NCI-H146 (cell line): Measurements from ENCODE around the gene CDK12.
"Not testable (repeated sequence)": the region's sequence is repeated elsewhere in the genome, so short reads cannot be mapped to it uniquely, and the experiment has no call there.

ENCODE experiments used
- DNase-seq: peaks from one replicate; lab custom pipeline; 2025; lab: John Stamatoyannopoulos, UW

CDK12 gene

GRCh38 chr17:39507511-39507910, 46.2 kb downstream of the CDK12 start:
- DNase-seq = no peak

DNA sequence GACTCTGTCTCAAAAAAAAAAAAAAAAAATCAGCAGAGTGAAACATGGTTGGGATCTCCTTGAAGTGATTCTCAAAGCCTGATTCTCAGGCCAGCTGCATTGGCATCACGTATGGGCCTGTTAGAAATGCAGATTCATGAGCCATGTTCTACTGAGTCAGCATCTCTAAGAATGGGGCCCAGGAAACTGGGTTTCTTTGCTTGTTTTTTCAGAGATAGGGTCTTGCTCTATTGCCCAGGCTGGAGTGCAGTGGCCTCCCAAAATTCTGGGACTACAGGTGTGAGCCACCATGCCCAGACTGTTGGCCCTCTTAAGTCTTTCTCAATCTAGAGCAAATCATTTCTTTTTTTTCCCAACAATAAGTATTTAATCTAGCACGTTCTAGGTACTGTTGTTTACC, 47.7 kb downstream of the CDK12 start:
- no peak for DNase-seq

- no peak for DNase-seq
These were observed 52.0 kb downstream of the CDK12 start for GRCh38 chr17:39513309-39513708.

DNA sequence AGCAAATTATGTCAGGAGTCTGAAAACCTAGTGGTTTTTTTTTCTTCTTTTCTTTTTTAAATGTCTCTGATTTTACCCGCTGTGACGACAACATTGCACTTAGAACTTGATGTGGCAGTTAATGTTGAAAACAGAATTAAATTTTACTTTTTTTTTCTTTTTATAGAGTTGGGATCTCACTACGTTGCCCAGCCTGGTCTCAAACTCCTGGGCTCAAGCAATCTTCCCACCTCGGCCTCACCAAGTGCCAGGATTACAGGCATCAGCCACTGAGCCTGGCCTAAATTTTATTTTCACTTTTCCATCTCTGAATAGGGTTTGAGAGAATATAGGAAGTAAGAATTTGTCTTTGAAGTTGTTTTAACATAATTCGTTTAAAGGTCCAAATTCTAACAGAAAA, 52.6 kb downstream of the CDK12 start:
- no peak for DNase-seq

DNA sequence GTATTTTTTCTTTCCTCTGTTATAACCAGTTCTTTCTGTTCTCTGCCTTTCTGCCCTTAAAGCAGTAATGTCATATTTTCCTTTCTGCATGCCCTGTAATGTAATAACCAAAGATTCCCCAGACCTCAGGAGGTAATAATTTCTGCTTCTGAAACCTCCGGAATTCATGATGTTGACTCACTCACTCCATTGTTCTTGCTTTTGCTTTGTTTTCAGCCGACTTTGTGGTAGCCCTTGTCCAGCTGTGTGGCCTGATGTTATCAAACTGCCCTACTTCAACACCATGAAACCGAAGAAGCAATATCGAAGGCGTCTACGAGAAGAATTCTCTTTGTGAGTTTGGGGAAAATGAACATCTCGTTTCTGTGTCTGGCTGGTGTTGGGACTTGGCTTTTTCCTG, 55.9 kb downstream of the CDK12 start:
- no peak for DNase-seq

- no peak for DNase-seq
These were observed 64.7 kb downstream of the CDK12 start for GRCh38 chr17:39525801-39526506.

DNA sequence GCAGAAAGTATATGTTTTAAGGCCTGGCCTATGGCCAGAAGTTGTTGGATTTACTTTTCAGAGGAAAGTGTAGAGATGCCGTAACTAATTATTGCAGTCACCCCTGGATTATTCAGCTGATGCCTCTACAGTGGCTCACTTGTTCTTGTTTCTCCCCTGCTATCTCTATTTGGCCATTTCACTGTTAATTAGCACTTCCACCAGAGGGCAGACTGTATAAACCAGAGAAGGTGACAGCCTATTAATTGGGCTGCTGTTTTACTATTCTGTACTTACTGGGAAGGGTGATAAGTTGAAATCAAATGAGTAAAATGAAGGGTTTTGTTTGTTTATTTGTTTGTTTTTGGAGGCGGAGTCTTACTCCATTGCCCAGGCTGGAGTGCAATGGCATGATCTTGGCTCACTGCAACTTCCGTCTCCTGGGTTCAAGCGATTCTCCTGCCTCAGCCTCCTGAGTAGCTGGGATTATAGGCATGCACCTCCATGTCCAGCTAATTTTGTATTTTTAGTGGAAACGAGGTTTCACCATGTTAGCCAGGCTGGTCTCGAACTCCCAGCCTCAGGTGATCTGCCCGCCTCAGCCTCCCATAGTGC, 66.0 kb downstream of the CDK12 start:
- DNase-seq = peak; percentile 18

- no peak for DNase-seq
These were observed 68.2 kb downstream of the CDK12 start for GRCh38 chr17:39529455-39529854.

DNA sequence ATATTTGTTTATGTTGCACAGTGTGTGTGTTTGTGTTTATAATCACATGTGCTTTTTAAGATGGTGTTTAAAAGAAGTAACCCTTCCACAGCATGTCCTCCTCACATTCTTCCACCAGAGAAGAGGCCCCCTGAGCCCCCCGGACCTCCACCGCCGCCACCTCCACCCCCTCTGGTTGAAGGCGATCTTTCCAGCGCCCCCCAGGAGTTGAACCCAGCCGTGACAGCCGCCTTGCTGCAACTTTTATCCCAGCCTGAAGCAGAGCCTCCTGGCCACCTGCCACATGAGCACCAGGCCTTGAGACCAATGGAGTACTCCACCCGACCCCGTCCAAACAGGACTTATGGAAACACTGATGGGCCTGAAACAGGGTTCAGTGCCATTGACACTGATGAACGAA, 69.2 kb downstream of the CDK12 start:
- no peak for DNase-seq

- DNase-seq = no peak
These were observed 70.0 kb downstream of the CDK12 start for GRCh38 chr17:39531252-39531651.

DNA sequence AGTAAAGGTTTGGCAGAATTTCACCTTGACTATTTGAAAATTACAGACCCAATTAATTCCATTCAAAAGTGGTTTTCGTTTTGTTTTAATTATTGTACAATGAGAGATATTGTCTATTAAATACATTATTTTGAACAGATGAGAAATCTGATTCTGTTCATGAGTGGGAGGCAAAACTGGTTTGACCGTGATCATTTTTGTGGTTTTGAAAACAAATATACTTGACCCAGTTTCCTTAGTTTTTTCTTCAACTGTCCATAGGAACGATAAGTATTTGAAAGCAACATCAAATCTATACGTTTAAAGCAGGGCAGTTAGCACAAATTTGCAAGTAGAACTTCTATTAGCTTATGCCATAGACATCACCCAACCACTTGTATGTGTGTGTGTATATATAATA, 72.6 kb downstream of the CDK12 start:
- no peak for DNase-seq

DNA sequence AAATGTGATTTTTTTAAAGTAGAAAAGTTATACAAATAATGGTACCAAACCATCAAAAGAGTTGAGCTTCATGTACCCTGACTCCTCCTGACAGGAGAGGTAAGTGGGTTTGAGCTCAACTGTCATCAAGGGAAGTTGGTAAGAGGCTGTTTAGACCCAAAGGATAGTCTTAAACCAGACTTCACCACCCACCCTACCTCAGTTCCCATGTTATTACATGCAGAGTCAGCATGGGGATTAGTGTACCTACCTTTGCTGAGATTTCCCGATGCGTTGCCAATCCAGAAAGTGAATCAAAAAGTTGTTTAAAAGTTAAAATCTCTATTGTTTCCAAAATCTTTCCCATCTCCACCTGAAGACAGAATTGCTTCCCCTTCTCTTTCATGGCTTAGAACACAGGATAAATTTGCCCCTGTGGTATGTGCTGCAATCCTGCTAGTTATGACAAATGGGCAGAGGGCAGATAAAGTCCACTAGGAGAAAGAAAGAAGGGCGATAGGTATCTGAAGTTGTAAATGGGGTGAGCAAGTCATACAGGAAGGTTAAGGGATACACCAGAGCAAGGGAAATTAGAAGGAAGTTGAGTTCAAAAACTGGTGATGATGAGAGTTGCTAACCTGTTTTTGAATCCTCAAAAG, 73.6 kb downstream of the CDK12 start:
- DNase-seq = no peak

DNA sequence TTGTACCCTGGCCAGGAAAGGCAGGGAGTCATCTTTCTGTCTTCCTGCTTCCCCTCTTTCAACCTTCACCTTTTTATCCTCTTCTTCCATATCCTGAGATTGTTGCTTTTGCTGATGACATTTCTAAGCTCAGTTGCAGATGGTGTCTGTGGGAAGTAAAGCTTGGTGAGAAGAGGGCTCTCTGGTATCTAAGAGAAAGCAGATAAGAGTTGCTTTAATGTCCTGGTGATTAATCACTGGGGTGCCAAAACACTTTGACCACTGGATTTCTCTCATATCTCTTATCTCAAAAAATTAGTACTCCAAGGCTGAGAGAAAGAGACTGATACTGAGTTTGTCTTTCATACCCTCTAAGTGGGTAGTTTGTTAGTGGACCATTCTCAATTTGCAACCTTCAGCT, 75.2 kb downstream of the CDK12 start:
- no peak for DNase-seq

- not testable (repeated sequence) for DNase-seq
These were observed 76.1 kb downstream of the CDK12 start for GRCh38 chr17:39537364-39537763.

DNA sequence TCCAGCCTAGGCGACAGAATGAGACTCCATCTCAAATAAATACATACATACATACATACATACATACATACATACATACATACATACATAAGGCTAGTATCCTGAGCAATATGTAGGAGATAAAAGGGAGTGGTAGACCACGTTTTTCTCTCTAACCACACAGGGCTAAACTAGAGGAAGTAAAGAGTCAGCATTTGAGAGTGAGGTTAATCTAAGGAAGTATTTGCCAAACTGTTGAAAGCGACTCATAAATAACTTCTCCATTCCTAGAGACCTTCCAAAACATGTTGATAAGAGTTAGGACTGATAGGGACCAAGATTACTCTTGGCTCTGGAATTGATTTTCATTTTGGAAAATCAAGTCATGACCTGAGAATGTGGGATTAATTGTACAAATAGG, 77.6 kb downstream of the CDK12 start:
- DNase-seq = no peak

- DNase-seq = no peak
These were observed 79.3 kb downstream of the CDK12 start for GRCh38 chr17:39540611-39541010.

GRCh38 chr17:39541652-39542051, 80.4 kb downstream of the CDK12 start:
- DNase-seq = no peak

- DNase-seq = no peak
These were observed 81.9 kb downstream of the CDK12 start for GRCh38 chr17:39543176-39543575.

- DNase-seq = no peak
These were observed 82.4 kb downstream of the CDK12 start for GRCh38 chr17:39543664-39544063.

GRCh38 chr17:39544361-39544760, 83.1 kb downstream of the CDK12 start:
- not testable (repeated sequence) for DNase-seq

GRCh38 chr17:39547713-39548478, 86.6 kb downstream of the CDK12 start:
- DNase-seq = peak; percentile 6

DNA sequence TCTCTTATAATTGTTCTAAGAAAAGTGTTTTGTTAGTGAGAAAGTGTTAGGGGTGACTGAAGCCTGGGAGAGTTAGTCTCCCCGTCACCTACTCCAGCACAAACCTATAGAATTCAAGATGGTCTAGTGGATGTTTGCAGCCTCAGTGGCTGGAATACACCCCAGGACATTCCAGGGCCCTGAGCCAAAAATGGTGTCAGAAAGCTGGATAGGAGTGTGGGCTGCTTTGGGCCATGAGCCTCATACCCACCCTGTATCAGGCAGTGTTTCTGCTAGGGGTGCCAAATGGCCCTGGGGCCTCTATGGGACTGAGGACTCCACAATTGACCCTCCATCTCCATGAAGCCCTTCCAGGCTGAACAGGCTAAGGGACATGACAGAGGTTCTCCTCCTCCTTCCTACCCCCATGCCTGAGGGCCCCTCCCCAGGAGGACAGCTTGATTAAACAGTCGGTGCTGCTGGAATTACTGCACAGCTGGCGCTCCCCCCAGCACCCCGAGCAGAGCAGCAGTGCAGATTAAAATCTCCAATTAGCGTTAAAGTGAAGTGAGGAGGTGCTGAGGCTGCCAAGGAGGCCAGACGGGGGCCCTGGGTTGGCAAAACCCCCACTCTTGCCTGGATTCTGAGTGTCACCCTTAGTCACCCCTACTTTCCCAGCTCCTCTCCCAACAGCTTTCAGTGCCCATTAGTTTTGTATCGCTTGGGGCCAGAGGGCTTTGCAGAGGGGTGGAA, 87.4 kb downstream of the CDK12 start:
- no peak for DNase-seq
